ENCODE data around the gene AURKA. TPM values are rescaled to one million over a fixed set of nuclear protein-coding genes. Genes with fewer than 3 reads are reported as not detected.

Gene AURKA
- total RNA-seq, result 1 to 10 TPM in 1 of 2 donors, under 1 TPM in 1; 0.92 to 1.0 TPM
- 1.9 to 8.7 reads per million in 2 donors for total RNA-seq

- H3K9me3 ChIP-seq (ENCODE audit: control insufficient read depth, low read length, poor library complexity, severe bottlenecking), result no peaks in the 10 kb centered on the region
- Mint-ChIP-seq H3K36me3 (ENCODE audit: low read depth) (peaks cover 9% of the 10 kb centered on the region), H3K27me3 (no peaks in the 10 kb centered on the region), H3K4me1 (peaks cover 24% of the 10 kb centered on the region), H3K27ac (no peak within 1 kb of the TSS), H3K4me3 (no peak within 1 kb of the TSS)
- ATAC-seq (peak; percentile 87), DNase-seq (peak; percentile 98 to 99 (median 99))
Observed at GRCh38 chr20:56392132-56392880, at the start of gene AURKA, which contains the start of gene CSTF1. TSS of gene AURKA (minus strand) at chr20:56392215. CDS start at chr20:56388197, 4,018 bp downstream. TSS of gene CSTF1 (plus strand) at chr20:56392645. CDS start at chr20:56395553, 2,908 bp downstream.

GRCh38 chr20:56440346-56441007 is 48.5 kb upstream of the AURKA start:
- Mint-ChIP-seq H3K27ac (peak overlapping the region; percentile 77), H3K4me3 (peak overlapping the region; percentile 53), H3K36me3 (ENCODE audit: low read depth) (peaks cover 2% of the 10 kb centered on the region), H3K27me3 (no peaks in the 10 kb centered on the region), H3K4me1 (peaks cover 33% of the 10 kb centered on the region)
- ATAC-seq (peak; percentile 91), DNase-seq (peak; percentile 22 to 59 (median 25))
- no peaks in the 10 kb centered on the region for H3K9me3 ChIP-seq (ENCODE audit: control insufficient read depth, low read length, poor library complexity, severe bottlenecking)

DNA sequence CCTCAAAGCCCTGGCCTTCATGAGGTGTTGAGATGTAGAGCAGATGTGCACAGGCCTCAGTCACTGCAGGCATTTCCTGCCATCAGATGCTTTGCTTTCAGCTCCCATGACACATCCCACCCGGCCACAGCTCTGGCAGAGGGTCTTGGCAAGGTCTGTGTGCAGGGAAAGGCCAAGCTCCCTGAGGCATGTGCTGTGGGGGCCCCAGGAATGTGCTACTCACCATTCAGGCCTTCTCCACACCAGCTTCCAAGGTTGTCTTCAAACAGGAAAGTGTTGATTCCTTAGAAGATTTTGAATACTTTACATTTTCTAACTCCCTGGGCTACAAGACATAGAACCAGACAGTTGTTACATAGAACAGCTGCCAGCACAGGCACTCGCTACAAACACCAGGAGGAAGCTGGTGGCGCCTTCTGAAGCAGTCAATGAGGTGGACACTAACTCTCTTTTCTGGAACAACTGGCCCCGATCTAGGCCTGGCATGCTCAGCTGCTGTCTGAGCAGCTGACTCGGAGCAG is 47.8 kb upstream of the AURKA start:
- H3K27me3 Mint-ChIP-seq, result no peaks in the 10 kb centered on the region
- H3K4me1 Mint-ChIP-seq, result peaks cover 33% of the 10 kb centered on the region

DNA sequence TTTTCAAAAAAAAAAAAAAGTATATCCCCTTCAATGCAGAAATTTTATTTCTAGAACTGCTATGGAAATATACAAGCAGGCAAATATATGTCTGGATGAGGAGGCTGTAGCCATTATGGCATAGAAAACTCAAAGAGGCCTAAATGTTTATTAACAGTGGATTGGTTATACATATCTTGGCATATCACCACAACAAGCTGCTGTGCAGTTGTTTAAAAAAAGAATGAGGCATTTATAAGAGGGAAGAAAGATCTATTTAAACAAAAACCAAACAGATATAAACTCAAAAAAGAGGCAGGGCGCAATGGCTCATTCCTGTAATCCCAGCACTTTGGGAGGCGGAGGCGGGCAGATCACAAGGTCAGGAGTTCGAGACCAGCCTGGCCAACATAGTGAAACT is 46.3 kb upstream of the AURKA start:
- peaks cover 31% of the 10 kb centered on the region for H3K4me1 Mint-ChIP-seq
- H3K27me3 Mint-ChIP-seq, result no peaks in the 10 kb centered on the region
- DNase-seq (no peak), ATAC-seq (no peak)
- no peaks in the 10 kb centered on the region for H3K36me3 Mint-ChIP-seq (ENCODE audit: low read depth)
- peak overlapping the region; percentile 86 for H3K27ac Mint-ChIP-seq
- no peaks in the 10 kb centered on the region for H3K9me3 ChIP-seq (ENCODE audit: control insufficient read depth, low read length, poor library complexity, severe bottlenecking)
- H3K4me3 Mint-ChIP-seq, result no peak overlapping the region

More for the DNA sequence above, 47.8 kb upstream of the AURKA start:
- no peaks in the 10 kb centered on the region for H3K9me3 ChIP-seq (ENCODE audit: control insufficient read depth, low read length, poor library complexity, severe bottlenecking)
- ATAC-seq, result peak; percentile 21
- H3K27ac Mint-ChIP-seq, result peak overlapping the region; percentile 77
- H3K36me3 Mint-ChIP-seq (ENCODE audit: low read depth), result no peaks in the 10 kb centered on the region
- peak overlapping the region; percentile 53 for H3K4me3 Mint-ChIP-seq
- DNase-seq, result no peak

DNA sequence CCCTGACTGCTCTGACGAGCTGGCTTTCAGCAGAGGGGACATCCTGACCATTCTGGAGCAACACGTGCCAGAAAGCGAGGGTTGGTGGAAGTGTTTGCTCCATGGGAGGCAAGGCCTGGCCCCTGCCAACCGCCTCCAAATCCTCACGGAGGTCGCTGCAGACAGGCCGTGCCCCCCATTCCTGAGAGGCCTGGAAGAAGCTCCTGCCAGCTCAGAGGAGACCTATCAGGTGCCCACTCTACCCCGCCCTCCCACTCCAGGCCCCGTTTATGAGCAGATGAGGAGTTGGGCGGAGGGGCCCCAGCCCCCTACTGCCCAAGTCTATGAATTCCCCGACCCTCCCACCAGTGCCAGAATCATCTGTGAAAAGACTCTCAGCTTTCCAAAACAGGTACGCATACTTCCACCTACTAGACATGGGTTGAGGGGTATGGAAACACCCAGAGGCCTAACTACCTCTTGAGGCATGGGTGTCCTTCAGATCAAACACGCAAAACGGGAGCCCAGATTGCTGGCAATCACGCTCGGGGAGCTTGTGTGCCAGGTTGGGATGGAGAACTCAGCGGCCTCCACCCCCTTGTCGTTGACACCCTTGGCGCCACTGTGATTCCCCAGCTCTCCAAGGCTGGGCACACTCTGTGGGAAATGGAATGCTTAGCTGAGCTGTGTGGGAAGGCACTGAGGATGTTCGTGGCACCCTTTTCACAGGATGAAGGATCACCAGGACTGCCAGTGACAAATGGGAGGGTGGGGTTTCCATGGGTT is 45.4 kb upstream of the AURKA start:
- no peaks in the 10 kb centered on the region for H3K36me3 Mint-ChIP-seq (ENCODE audit: low read depth)
- peaks cover 31% of the 10 kb centered on the region for H3K4me1 Mint-ChIP-seq
- H3K27ac Mint-ChIP-seq, result peak overlapping the region; percentile 86

GRCh38 chr20:56433880-56434255 is 41.9 kb upstream of the AURKA start:
- DNase-seq (no peak), ATAC-seq (no peak)
- Mint-ChIP-seq H3K36me3 (ENCODE audit: low read depth) (peaks cover 2% of the 10 kb centered on the region), H3K4me3 (no peak overlapping the region), H3K27me3 (no peaks in the 10 kb centered on the region), H3K4me1 (peaks cover 31% of the 10 kb centered on the region), H3K27ac (peak overlapping the region; percentile 3)
- H3K9me3 ChIP-seq (ENCODE audit: control insufficient read depth, low read length, poor library complexity, severe bottlenecking), result no peaks in the 10 kb centered on the region

More for the DNA sequence above, 45.4 kb upstream of the AURKA start:
- Mint-ChIP-seq H3K27me3 (no peaks in the 10 kb centered on the region), H3K4me3 (no peak overlapping the region)
- no peak for DNase-seq
- no peaks in the 10 kb centered on the region for H3K9me3 ChIP-seq (ENCODE audit: control insufficient read depth, low read length, poor library complexity, severe bottlenecking)
- ATAC-seq, result no peak

- H3K4me3 Mint-ChIP-seq, result no peak overlapping the region
- peak overlapping the region; percentile 3 for H3K27ac Mint-ChIP-seq
- H3K36me3 Mint-ChIP-seq (ENCODE audit: low read depth), result peaks cover 2% of the 10 kb centered on the region
- no peaks in the 10 kb centered on the region for H3K9me3 ChIP-seq (ENCODE audit: control insufficient read depth, low read length, poor library complexity, severe bottlenecking)
- H3K27me3 Mint-ChIP-seq, result no peaks in the 10 kb centered on the region
- DNase-seq (no peak), ATAC-seq (no peak)
- peaks cover 30% of the 10 kb centered on the region for H3K4me1 Mint-ChIP-seq
Observed at GRCh38 chr20:56433221-56433879, 41.3 kb upstream of the AURKA start.

GRCh38 chr20:56431471-56431870 is 39.5 kb upstream of the AURKA start:
- H3K4me1 Mint-ChIP-seq, result peaks cover 36% of the 10 kb centered on the region
- no peak overlapping the region for H3K27ac Mint-ChIP-seq
- H3K4me3 Mint-ChIP-seq, result no peak overlapping the region
- H3K27me3 Mint-ChIP-seq, result no peaks in the 10 kb centered on the region
- peaks cover 2% of the 10 kb centered on the region for H3K36me3 Mint-ChIP-seq (ENCODE audit: low read depth)
- DNase-seq (no peak), ATAC-seq (no peak)
- H3K9me3 ChIP-seq (ENCODE audit: control insufficient read depth, low read length, poor library complexity, severe bottlenecking), result no peaks in the 10 kb centered on the region

DNA sequence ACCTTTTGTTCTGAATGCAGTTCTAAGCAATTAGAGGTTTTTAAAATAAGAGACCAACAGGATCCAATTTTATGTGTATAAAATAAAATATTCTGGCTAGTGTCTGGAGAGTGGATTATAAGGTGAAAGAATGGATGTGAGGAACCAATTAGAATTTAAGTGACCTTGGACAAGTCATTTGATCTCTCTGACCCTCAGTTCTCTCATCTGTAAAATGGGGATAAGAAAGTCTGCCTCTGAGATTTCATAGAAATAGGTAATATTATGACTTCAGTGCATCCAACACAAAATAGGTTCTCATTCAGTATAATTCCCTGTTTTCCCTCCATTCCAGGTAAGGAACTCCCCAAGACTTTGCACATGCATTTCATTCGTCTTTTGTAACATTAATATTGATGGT is 38.9 kb upstream of the AURKA start:
- H3K27ac Mint-ChIP-seq, result peak overlapping the region; percentile 53
- DNase-seq (no peak), ATAC-seq (no peak)
- no peak overlapping the region for H3K4me3 Mint-ChIP-seq
- peaks cover 36% of the 10 kb centered on the region for H3K4me1 Mint-ChIP-seq
- H3K36me3 Mint-ChIP-seq (ENCODE audit: low read depth), result peaks cover 2% of the 10 kb centered on the region
- no peaks in the 10 kb centered on the region for H3K9me3 ChIP-seq (ENCODE audit: control insufficient read depth, low read length, poor library complexity, severe bottlenecking)
- no peaks in the 10 kb centered on the region for H3K27me3 Mint-ChIP-seq

DNA sequence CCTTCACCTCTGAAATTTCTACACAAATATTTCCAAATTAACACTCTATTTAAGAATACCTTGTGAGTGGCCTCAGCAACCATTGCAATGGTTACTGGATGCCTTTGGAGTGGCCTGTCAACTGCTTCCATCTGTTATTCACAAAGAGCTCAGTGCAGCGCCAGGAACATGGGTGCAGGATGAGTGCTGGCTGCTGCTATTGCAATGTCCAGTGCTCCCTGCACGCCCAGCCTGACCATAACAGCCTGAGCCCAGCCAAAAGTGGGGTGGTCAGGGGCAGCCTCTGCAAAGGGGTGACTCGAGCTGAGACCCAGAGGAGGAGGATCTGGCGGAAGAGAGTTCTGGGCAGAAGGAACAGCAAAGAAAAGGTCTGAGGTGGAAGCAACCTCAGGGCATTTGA is 38.4 kb upstream of the AURKA start:
- Mint-ChIP-seq H3K27me3 (no peaks in the 10 kb centered on the region), H3K4me1 (peaks cover 37% of the 10 kb centered on the region), H3K27ac (peak overlapping the region; percentile 53), H3K36me3 (ENCODE audit: low read depth) (peaks cover 2% of the 10 kb centered on the region), H3K4me3 (no peak overlapping the region)
- no peak for DNase-seq
- no peaks in the 10 kb centered on the region for H3K9me3 ChIP-seq (ENCODE audit: control insufficient read depth, low read length, poor library complexity, severe bottlenecking)
- no peak for ATAC-seq

DNA sequence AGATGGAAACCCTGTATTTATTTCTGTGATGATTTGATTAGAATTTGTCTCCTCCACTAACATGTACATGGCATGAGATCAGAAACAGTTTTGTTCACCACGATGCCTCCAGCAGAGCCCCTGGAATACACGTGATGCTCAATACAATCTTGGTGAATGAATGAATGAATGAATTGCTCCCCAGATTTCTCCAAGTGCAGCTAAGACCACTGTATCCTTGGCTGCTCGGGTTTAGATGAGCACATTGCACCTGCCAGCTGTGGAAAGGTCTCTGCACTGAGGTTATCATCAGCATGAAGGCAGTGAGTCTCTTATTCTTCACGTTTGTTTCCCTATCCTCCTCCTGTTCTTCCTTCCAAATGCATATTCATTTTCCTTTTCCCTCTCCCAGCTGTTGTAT is 37.9 kb upstream of the AURKA start:
- peak overlapping the region; percentile 53 for H3K27ac Mint-ChIP-seq
- H3K36me3 Mint-ChIP-seq (ENCODE audit: low read depth), result peaks cover 2% of the 10 kb centered on the region
- no peak for ATAC-seq
- peaks cover 37% of the 10 kb centered on the region for H3K4me1 Mint-ChIP-seq
- no peaks in the 10 kb centered on the region for H3K9me3 ChIP-seq (ENCODE audit: control insufficient read depth, low read length, poor library complexity, severe bottlenecking)
- no peaks in the 10 kb centered on the region for H3K27me3 Mint-ChIP-seq
- DNase-seq, result no peak
- H3K4me3 Mint-ChIP-seq, result peak overlapping the region; percentile 78

GRCh38 chr20:56429502-56429901 is 37.5 kb upstream of the AURKA start:
- Mint-ChIP-seq H3K4me1 (peaks cover 37% of the 10 kb centered on the region), H3K27me3 (no peaks in the 10 kb centered on the region), H3K4me3 (peak overlapping the region; percentile 78), H3K27ac (peak overlapping the region; percentile 53), H3K36me3 (ENCODE audit: low read depth) (peaks cover 2% of the 10 kb centered on the region)
- peak; percentile 21 for ATAC-seq
- no peaks in the 10 kb centered on the region for H3K9me3 ChIP-seq (ENCODE audit: control insufficient read depth, low read length, poor library complexity, severe bottlenecking)
- DNase-seq, result no peak
